Measurements from ENCODE around the gene PTPRG. TPM values are rescaled to one million over a fixed set of nuclear protein-coding genes. Genes with fewer than 3 reads are reported as not detected.

The PTPRG gene
- total and polyA plus RNA-seq, 2 of the 13 experiments (the other 11 are each of a cell fraction or from before 2014, with no cell fraction given) = 8.0 to 25.3 TPM

DNA sequence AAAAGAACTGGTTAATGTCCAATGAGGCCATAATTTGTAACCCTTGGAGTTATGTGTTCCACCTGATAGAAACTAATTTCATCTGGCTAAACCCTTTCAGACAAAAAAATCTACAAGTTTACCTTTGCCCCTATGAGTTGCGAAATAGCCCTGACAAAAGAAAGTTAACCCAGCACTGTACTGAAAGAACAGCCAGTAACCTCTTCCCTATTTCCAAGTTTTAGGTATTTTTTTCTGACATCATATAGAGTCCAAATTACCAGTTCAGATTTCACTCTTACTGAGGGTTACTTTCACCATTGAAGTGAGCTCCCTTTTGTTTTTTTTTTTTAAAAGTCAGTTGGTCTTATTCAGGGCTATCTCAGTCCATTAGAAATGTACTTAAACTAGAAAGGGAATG, 42.8 kb upstream of the PTPRG start (continued):
- no peak for TF ChIP-seq SOX13 (IDR thresholded peaks at IDR 0.05)
- TF ChIP-seq SOX13 (CRISPR knock-in tag; conservative IDR thresholded peaks at IDR 0.05 in 1 of 2, IDR thresholded peaks at IDR 0.05 in 1 of 2) = peak in 1 of 2 experiments; percentile 52; a peak in 1 of 4 replicates
- peak; percentile 78 for TF ChIP-seq ZNF652 (CRISPR knock-in tag; IDR thresholded peaks at IDR 0.05; ENCODE audit: borderline replicate concordance, low read depth)

DNA sequence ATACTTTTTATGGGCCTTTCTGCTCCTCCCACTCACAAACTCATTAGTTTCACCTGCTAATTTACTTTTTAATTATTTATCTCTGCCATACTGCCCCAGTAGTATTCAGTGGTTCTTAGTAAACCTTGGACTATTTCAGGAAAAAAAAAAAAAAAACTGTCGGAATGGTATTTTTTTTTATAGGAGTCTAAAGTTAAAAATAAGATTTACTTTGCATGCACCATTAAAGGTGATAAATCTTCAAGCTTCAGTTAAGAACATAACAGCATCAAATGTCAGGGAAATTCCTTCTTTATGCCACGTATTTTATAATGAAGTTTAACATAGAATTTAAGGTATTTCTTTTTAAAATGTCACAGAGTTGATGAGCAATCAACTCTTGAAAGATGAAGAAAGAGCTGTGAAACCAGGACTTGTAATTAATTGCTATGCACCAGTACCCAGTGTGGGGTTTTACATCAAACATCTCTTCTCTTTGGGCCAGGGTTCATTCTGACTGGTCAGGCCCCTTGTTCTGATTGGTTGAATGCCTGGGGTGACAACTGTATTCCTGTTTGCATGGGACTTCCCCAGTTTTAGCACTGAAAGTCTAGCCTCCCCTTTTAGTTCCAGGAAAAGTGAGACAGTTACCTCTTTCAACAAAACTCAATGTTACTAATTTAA, 40.3 kb upstream of the PTPRG start:
- H3K27me3 ChIP-seq (ENCODE audit: control insufficient read depth in 1 of 2, insufficient read depth in 2 of 2, low read length in 2 of 2) = no peaks in the 10 kb centered on the region
- H3K4me3 ChIP-seq (replicated peaks in 1 of 3; ENCODE audit: insufficient read depth in 1 of 3, low read depth in 2 of 3, low read length in 3 of 3) = no peak overlapping the region
- no peaks in the 10 kb centered on the region for H3K79me2 ChIP-seq (ENCODE audit: insufficient read depth, low read length)
- ChIA-PET CTCF (ENCODE audit: low intra/inter-chr PET ratio, low total read pairs) (no interaction called here), POLR2A (no interaction called here)
- peaks cover 22% of the 10 kb centered on the region for H3K4me1 ChIP-seq (ENCODE audit: insufficient read depth, low read length)
- no TSS peak for BruUV-seq (replicated peaks)
- in situ Hi-C loops (cut with HindIII; ENCODE audit: extremely low pct_ligation_motif_present, low pct_unique_long_range_greater_than_20kb) (no loop called here), intact Hi-C loops (cut with micrococcal nuclease; ENCODE audit: unreplicated experiment) (no loop called here)
- WGBS (ENCODE audit: low lambda C conversion rate) = 15% methylated on average over 2 of the region's 2 CpGs
- no peak overlapping the region for H3K9ac ChIP-seq (ENCODE audit: insufficient read depth, low read depth, low read length)
- TF ChIP-seq PBX3 (CRISPR knock-in tag; IDR thresholded peaks at IDR 0.05; ENCODE audit: borderline replicate concordance) = no peak
- peak; percentile 42; the same call in 1 of the 2 replicates for TF ChIP-seq NFYB (CRISPR knock-in tag; IDR thresholded peaks at IDR 0.05)
- ATAC-seq = no peak
- no peak overlapping the region for H3K4me2 ChIP-seq (ENCODE audit: low read depth, low read length)
- no peak for FAIRE-seq
- DNase-seq (ENCODE audit: low spot score) = no peak
- H3K9me3 ChIP-seq (ENCODE audit: low read length) = no peaks in the 10 kb centered on the region
- H3K27ac ChIP-seq (ENCODE audit: extremely low read length, insufficient read depth, low read length) = no peak overlapping the region
- no peaks in the 10 kb centered on the region for H4K20me1 ChIP-seq (ENCODE audit: insufficient read depth, low read length)
- no peak overlapping the region for H2AFZ ChIP-seq (ENCODE audit: low read length)
- no peaks in the 10 kb centered on the region for H3K36me3 ChIP-seq (replicated peaks in 1 of 2; ENCODE audit: control insufficient read depth in 1 of 2, insufficient read depth in 2 of 2, low read length in 2 of 2)

GRCh38 chr3:61522060-61522459, 39.3 kb upstream of the PTPRG start:
- no peak overlapping the region for H3K9ac ChIP-seq (ENCODE audit: insufficient read depth, low read depth, low read length)
- ChIA-PET POLR2A (no interaction called here), CTCF (ENCODE audit: low intra/inter-chr PET ratio, low total read pairs) (no interaction called here)
- intact Hi-C loops (cut with micrococcal nuclease; ENCODE audit: unreplicated experiment) = no loop called here
- WGBS (ENCODE audit: low lambda C conversion rate) = 36% methylated on average over 4 of the region's 4 CpGs
- no peak overlapping the region for H2AFZ ChIP-seq (ENCODE audit: low read length)
- no peaks in the 10 kb centered on the region for H3K9me3 ChIP-seq (ENCODE audit: low read length)
- H4K20me1 ChIP-seq (ENCODE audit: insufficient read depth, low read length) = no peaks in the 10 kb centered on the region
- no TSS peak for BruUV-seq (replicated peaks)
- in situ Hi-C loops (cut with HindIII; ENCODE audit: extremely low pct_ligation_motif_present, low pct_unique_long_range_greater_than_20kb) = no loop called here
- no peak for ATAC-seq
- H3K27me3 ChIP-seq (ENCODE audit: control insufficient read depth in 1 of 2, insufficient read depth in 2 of 2, low read length in 2 of 2) = no peaks in the 10 kb centered on the region
- H3K4me3 ChIP-seq (replicated peaks in 1 of 3; ENCODE audit: insufficient read depth in 1 of 3, low read depth in 2 of 3, low read length in 3 of 3) = no peak overlapping the region
- H3K4me1 ChIP-seq (ENCODE audit: insufficient read depth, low read length) = peaks cover 22% of the 10 kb centered on the region
- H3K27ac ChIP-seq (ENCODE audit: extremely low read length, insufficient read depth, low read length) = no peak overlapping the region
- no peak overlapping the region for H3K4me2 ChIP-seq (ENCODE audit: low read depth, low read length)
- FAIRE-seq = no peak
- no peak for DNase-seq (ENCODE audit: low spot score)
- no peaks in the 10 kb centered on the region for H3K79me2 ChIP-seq (ENCODE audit: insufficient read depth, low read length)
- no peaks in the 10 kb centered on the region for H3K36me3 ChIP-seq (replicated peaks in 1 of 2; ENCODE audit: control insufficient read depth in 1 of 2, insufficient read depth in 2 of 2, low read length in 2 of 2)
- TF ChIP-seq PATZ1 (CRISPR knock-in tag; IDR thresholded peaks at IDR 0.05) = no peak
- no peak for TF ChIP-seq ZNF430 (CRISPR knock-in tag; IDR thresholded peaks at IDR 0.05)
- TF ChIP-seq ZNF280D (CRISPR knock-in tag; IDR thresholded peaks at IDR 0.05) = no peak
- no peak for TF ChIP-seq SOX13 (IDR thresholded peaks at IDR 0.05)
- no peak for TF ChIP-seq SOX13 (CRISPR knock-in tag; conservative IDR thresholded peaks at IDR 0.05 in 1 of 2, IDR thresholded peaks at IDR 0.05 in 1 of 2)
- no peak for TF ChIP-seq ZNF546 (CRISPR knock-in tag; conservative IDR thresholded peaks at IDR 0.05)

Data from HepG2 (cell line).